GM19023 (cell line): Measurements from ENCODE around the gene KSR2.

Experiments
- ATAC-seq: cut with Tn5 transposase; IDR thresholded peaks from one replicate; pipeline ENCODE4 v1.9.1; 2021; ENCODE audit warnings: mild to moderate bottlenecking, moderate library complexity; ENCODE audit not compliant: unreplicated experiment

Gene KSR2

GRCh38 chr12:117968151-117968789 lies 520 bp downstream of the KSR2 start:
- no peak for ATAC-seq

- ATAC-seq: no peak
Observed at GRCh38 chr12:117967512-117967911, 1.3 kb downstream of the KSR2 start.

GRCh38 chr12:117967043-117967442 lies 1.7 kb downstream of the KSR2 start:
- no peak for ATAC-seq

GRCh38 chr12:117966511-117966910 lies 2.3 kb downstream of the KSR2 start:
- ATAC-seq: no peak

GRCh38 chr12:117963836-117964235 lies 5.0 kb downstream of the KSR2 start:
- no peak for ATAC-seq

- no peak for ATAC-seq
Observed at GRCh38 chr12:117936722-117937484, 31.9 kb downstream of the KSR2 start.

GRCh38 chr12:117933545-117933944 lies 35.2 kb downstream of the KSR2 start:
- no peak for ATAC-seq

- no peak for ATAC-seq
Observed at GRCh38 chr12:117926391-117926899, 42.3 kb downstream of the KSR2 start.

GRCh38 chr12:117921929-117922777 lies 46.6 kb downstream of the KSR2 start:
- ATAC-seq: no peak

- no peak for ATAC-seq
Observed at GRCh38 chr12:117919479-117919878, 49.3 kb downstream of the KSR2 start.

GRCh38 chr12:117914686-117915085 lies 54.1 kb downstream of the KSR2 start:
- ATAC-seq: no peak

- ATAC-seq: no peak
Observed at GRCh38 chr12:117912756-117913155, 56.0 kb downstream of the KSR2 start.

- ATAC-seq: no peak
Observed at GRCh38 chr12:117908411-117908810, 60.4 kb downstream of the KSR2 start.

GRCh38 chr12:117907108-117907689 lies 61.6 kb downstream of the KSR2 start:
- no peak for ATAC-seq

- no peak for ATAC-seq
Observed at GRCh38 chr12:117904051-117904450, 64.7 kb downstream of the KSR2 start.

- no peak for ATAC-seq
Observed at GRCh38 chr12:117903110-117903840, 65.5 kb downstream of the KSR2 start.

- ATAC-seq: no peak
Observed at GRCh38 chr12:117901631-117902030, 67.2 kb downstream of the KSR2 start.

GRCh38 chr12:117900561-117900960 lies 68.2 kb downstream of the KSR2 start:
- ATAC-seq: no peak

- ATAC-seq: no peak
Observed at GRCh38 chr12:117897372-117898161, 71.2 kb downstream of the KSR2 start.

GRCh38 chr12:117896009-117896408 lies 72.8 kb downstream of the KSR2 start:
- no peak for ATAC-seq
